Fibroblast of villous mesenchyme (primary cell): ENCODE results near the gene DYNLT2. TPM values are rescaled to one million over a fixed set of nuclear protein-coding genes. Genes with fewer than 3 reads are reported as not detected.

Experiments used
- DNase-seq: peaks from one replicate; pipeline ENCODE4 v3.0.0-alpha.2; 2010; ENCODE audit warnings: low read depth
- H3K4me3 ChIP-seq: 2 replicates; pipeline ENCODE4 v1.5.1; 2011; ENCODE audit warnings: low read depth, mild to moderate bottlenecking, low read length
- total RNA-seq: library from RNA; depleted of rRNA; stranded (reverse); fragments of >200 nt; gene quantifications from 2 replicates; pipeline ENCODE4 v1.2.3, GENCODE V29; 2012
- TF ChIP-seq, protein P1 (sequence below): IDR thresholded peaks from 2 replicates; pipeline ENCODE4 v1.5.1; 2012; ENCODE audit warnings: low read depth, mild to moderate bottlenecking, low read length; ENCODE audit not compliant: insufficient read depth

Gene DYNLT2
- total RNA-seq, 1 donor: 1.3 TPM

DNA sequence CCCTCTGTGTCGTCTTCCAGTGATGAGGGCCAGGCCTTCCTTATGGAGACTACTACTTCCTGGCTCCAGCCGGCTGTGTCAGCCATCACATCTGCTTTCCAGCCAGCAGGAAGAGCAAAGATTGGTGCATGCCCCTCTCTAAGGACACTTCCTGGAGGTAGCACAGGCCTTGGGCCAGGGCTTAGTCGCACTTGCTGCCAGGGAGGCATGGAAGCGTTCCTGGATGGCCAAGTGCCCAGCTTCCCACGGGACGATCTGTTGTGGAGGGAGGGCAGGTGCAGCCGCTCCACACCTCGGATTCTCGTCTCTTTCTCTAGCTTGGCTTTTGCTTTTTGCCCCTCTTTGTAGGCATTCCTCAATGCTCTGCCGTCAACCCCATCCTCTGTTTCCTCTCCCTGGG, 11.9 kb upstream of the DYNLT2 start:
- DNase-seq: no peak
- TF ChIP-seq, protein P1, sequence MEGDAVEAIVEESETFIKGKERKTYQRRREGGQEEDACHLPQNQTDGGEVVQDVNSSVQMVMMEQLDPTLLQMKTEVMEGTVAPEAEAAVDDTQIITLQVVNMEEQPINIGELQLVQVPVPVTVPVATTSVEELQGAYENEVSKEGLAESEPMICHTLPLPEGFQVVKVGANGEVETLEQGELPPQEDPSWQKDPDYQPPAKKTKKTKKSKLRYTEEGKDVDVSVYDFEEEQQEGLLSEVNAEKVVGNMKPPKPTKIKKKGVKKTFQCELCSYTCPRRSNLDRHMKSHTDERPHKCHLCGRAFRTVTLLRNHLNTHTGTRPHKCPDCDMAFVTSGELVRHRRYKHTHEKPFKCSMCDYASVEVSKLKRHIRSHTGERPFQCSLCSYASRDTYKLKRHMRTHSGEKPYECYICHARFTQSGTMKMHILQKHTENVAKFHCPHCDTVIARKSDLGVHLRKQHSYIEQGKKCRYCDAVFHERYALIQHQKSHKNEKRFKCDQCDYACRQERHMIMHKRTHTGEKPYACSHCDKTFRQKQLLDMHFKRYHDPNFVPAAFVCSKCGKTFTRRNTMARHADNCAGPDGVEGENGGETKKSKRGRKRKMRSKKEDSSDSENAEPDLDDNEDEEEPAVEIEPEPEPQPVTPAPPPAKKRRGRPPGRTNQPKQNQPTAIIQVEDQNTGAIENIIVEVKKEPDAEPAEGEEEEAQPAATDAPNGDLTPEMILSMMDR: no peak
- H3K4me3 ChIP-seq: no peak overlapping the region

DNA sequence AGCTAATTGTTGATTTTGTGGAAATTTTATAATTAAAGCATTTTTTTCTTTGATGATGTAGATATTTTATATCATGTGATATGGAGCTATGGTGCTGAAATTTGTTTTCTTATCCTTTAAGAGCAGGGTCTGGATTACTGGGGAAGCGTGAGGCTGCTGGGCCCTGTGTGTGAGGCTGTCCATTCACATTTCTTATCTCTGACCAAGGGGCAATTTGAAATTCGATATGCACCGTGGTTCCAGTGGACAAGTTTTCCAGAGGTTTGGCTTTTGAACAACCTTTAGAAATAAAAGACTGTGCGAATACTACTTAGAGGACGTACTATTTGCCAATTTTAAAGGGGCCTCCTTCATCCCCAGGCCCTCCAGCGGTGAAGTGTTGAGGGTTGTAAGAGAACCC, 3.8 kb upstream of the DYNLT2 start:
- TF ChIP-seq, protein P1: no peak

DNA sequence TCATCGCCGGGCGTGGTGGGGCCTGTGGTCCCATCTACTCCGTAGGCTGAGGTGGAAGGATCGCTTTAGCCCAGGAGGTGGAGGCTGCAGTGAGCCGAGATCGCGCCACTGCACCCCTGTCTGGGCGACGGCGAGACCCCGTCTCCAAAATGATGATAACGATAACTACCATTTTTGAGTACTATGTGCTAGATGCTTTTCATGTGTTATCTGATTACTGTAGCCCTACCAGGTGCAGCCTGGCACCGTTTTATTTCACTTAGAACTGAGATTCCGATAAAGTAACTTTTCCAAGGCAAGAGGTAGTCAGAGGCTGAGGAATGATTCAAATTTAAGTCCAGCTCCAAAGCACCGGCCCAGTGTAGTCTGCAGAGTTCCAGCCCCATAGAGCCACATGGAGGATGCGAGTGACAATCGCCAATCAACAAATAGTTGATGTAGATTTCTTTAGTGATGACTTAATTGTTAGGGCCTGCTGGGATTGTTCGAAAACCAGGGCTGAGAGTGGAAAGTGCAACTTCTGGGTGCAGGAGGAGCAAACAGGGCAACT, 777 bp upstream of the DYNLT2 start:
- peak overlapping the region; percentile 92 for H3K4me3 ChIP-seq
- no peak for DNase-seq
- TF ChIP-seq, protein P1: no peak

More for the DNA sequence above, 3.8 kb upstream of the DYNLT2 start:
- no peak for DNase-seq
- H3K4me3 ChIP-seq: no peak overlapping the region

DNA sequence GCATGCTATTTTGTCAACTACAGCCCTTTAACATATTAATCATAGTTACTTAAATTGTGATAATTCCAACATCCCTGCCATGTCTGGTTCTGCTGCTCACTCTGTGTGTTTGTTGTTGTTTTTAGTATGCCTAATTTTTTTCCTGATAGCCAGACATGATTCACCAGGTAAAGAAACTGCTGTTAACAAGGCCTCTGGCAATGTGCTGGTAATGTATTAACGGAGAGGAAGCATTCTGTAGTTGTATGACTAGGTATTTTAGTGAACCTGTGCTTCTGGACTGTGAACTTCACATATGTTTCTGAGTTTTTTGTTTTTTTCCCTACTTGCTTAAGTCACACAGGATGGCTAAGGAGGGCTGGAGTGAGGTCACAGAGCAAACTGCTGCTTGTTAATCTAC, 4.8 kb downstream of the DYNLT2 start:
- no peak overlapping the region for H3K4me3 ChIP-seq
- TF ChIP-seq, protein P1: no peak
- no peak for DNase-seq

DNA sequence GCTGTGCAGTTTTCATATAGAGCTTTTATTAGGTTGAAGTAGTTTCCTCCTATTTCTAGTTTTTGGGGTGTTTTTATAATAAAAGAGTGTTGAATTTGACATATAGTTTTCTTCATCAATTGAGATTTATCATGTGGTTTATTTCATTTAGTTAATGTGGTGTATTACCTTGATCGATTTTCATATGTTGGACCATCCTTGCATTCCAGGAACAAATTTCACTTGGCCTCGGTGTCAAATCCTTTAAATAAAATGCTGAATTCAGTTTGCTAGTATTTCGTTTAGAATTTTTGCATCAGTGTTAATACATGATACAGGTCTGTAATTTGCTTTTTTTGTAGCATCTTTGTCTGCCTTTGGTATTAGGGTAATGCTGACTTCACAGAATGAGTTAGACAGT, 6.0 kb downstream of the DYNLT2 start:
- no peak overlapping the region for H3K4me3 ChIP-seq
- no peak for DNase-seq
- TF ChIP-seq, protein P1: no peak

DNA sequence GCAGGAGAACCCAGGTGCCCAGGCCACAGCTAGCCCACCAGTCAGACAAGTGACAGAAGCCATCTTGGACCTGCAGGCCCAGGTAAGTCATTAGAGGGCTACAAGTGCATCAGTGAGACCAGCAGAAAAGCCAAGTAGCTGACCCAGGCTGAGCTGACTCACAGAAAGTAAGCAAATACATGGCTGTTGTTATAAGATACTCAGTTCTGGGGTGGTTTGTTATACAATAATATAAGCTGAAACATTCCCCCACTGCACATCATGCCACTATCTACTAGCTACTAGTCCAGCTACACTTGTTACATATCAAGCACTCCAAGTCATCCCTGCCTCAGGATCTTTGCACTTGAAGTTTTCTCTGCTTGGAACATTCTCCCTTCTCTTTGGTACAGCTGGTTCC, 10.0 kb downstream of the DYNLT2 start:
- H3K4me3 ChIP-seq: no peak overlapping the region
- TF ChIP-seq, protein P1: no peak
- no peak for DNase-seq

DNA sequence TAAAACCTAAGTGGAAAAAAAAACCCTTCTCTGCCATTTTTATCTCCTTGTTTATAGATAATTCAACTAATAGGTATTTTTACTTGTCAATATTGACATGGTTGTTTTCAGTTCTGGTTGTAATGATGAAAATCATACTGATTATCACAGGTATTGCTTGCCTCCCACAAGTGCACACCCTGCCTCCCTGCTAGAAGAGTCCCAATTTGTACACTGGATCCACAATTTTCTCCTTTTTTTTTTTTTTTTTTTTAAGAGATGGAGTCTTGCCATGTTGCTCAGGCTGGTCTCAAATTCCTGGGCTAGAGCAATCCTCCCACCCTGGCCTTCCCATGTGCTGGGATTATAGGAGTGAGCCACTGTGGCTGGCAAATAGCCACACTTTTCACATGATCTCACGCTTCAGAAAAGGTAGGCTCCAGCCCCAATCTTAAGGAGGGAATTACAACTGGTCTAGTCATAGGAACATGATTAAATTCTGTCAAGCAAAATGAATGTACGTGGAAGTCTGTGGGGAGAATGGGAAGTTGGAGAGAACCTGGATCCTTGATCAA, 12.3 kb downstream of the DYNLT2 start:
- H3K4me3 ChIP-seq: no peak overlapping the region
- DNase-seq: no peak
- TF ChIP-seq, protein P1: no peak
